Stimulated activated naive CD8-positive, alpha-beta T cell treated with anti-CD3 and anti-CD28 coated beads, Interleukin-15, Interleukin-2, amounts not matched to agents 100 U/mL and 50 U/mL, for 24 hours (primary cell): Measurements from ENCODE around the gene MEIOSIN.
"Not testable (repeated sequence)": the region's sequence is repeated elsewhere in the genome, so short reads cannot be mapped to it uniquely, and the experiment has no call there.

ENCODE experiments used
- ATAC-seq: fragments of 150-1000 bp; cut with Tn5 transposase; one replicate; pipeline ENCODE4 v1.10.0; 2021
- DNase-seq: peaks from one replicate; pipeline ENCODE4 v3.0.0; 2021

The MEIOSIN gene

GRCh38 chr19:45720065-45720464, 13.2 kb upstream of the MEIOSIN start:
- not testable (repeated sequence) for DNase-seq, ATAC-seq

GRCh38 chr19:45728683-45729082, 4.6 kb upstream of the MEIOSIN start:
- not testable (repeated sequence) for ATAC-seq, DNase-seq

- ATAC-seq (no peak), DNase-seq (peak; percentile 27)
These were observed 3.4 kb upstream of the MEIOSIN start for GRCh38 chr19:45729800-45730290.

- peak; percentile 94 for DNase-seq
- ATAC-seq = peak; percentile 99
These were observed 2.6 kb upstream of the MEIOSIN start, which contains the start of gene FBXO46 for GRCh38 chr19:45730368-45731288. Gene FBXO46 (minus strand): TSS chr19:45730896. CDS start chr19:45713495, 17,401 bp downstream.

GRCh38 chr19:45739498-45740439, 6.5 kb downstream of the MEIOSIN start:
- DNase-seq (no peak), ATAC-seq (no peak)

GRCh38 chr19:45742969-45743368, 9.7 kb downstream of the MEIOSIN start:
- DNase-seq (no peak), ATAC-seq (no peak)

GRCh38 chr19:45745606-45746005, 12.4 kb downstream of the MEIOSIN start:
- DNase-seq (no peak), ATAC-seq (no peak)

GRCh38 chr19:45746866-45747265, 13.6 kb downstream of the MEIOSIN start:
- DNase-seq = no peak
- no peak for ATAC-seq

- no peak for ATAC-seq
- no peak for DNase-seq
These were observed 14.3 kb downstream of the MEIOSIN start for GRCh38 chr19:45747513-45747912.

GRCh38 chr19:45751483-45751882, 18.2 kb downstream of the MEIOSIN start:
- not testable (repeated sequence) for ATAC-seq, DNase-seq

GRCh38 chr19:45752639-45753038, 19.4 kb downstream of the MEIOSIN start:
- ATAC-seq = no peak
- no peak for DNase-seq

GRCh38 chr19:45753548-45753947, 20.3 kb downstream of the MEIOSIN start:
- DNase-seq (no peak), ATAC-seq (no peak)

- no peak for ATAC-seq
These were observed 21.1 kb downstream of the MEIOSIN start for GRCh38 chr19:45754323-45754722.

GRCh38 chr19:45757695-45758094, 24.5 kb downstream of the MEIOSIN start:
- DNase-seq (no peak), ATAC-seq (no peak)

More at GRCh38 chr19:45754323-45754722, 21.1 kb downstream of the MEIOSIN start:
- DNase-seq = no peak

- DNase-seq = no peak
- ATAC-seq = no peak
These were observed 25.7 kb downstream of the MEIOSIN start for GRCh38 chr19:45758921-45759320.

GRCh38 chr19:45761714-45762113, 28.5 kb downstream of the MEIOSIN start:
- DNase-seq (no peak), ATAC-seq (no peak)

GRCh38 chr19:45762870-45763631, 29.8 kb downstream of the MEIOSIN start:
- DNase-seq = no peak
- ATAC-seq = no peak

GRCh38 chr19:45763691-45764294, 30.6 kb downstream of the MEIOSIN start:
- ATAC-seq = no peak
- no peak for DNase-seq

- DNase-seq (no peak), ATAC-seq (no peak)
These were observed 31.2 kb downstream of the MEIOSIN start for GRCh38 chr19:45764475-45764874.

- ATAC-seq (no peak), DNase-seq (no peak)
These were observed 31.9 kb downstream of the MEIOSIN start for GRCh38 chr19:45764945-45765701.
